B cell (primary cell): ENCODE results near the gene TMEM156. TPM values are rescaled to one million over a fixed set of nuclear protein-coding genes. Genes with fewer than 3 reads are reported as not detected.

ENCODE experiments used
- ATAC-seq: fragments of 200-7000 bp; cut with Tn5 transposase; one replicate; pipeline ENCODE4 v1.10.0; 2021; ENCODE audit warnings: low read depth, mild to moderate bottlenecking, moderate number of reproducible peaks, moderate library complexity
- CTCF ChIA-PET: fragments of 350-600 bp; sonication (Branson Sonifier 250); formaldehyde crosslinking; loops from one replicate; lab custom pipeline; 2021; ENCODE audit warnings: antibody characterized with exemption, inconsistent platforms; lab: Charles Lee
- POLR2A ChIA-PET: fragments of 350-600 bp; sonication (Branson Sonifier 250); formaldehyde crosslinking; loops from one replicate; lab custom pipeline; 2021; ENCODE audit warnings: antibody characterized with exemption; lab: Charles Lee
- DNase-seq: peaks from one replicate; pipeline ENCODE4 v3.0.0; 2013
- H2AFZ ChIP-seq: 2 replicates; pipeline ENCODE4 v1.6.1; 2012; ENCODE audit warnings: mild to moderate bottlenecking, low read depth, low read length; ENCODE audit not compliant: insufficient read depth, poor library complexity, severe bottlenecking
- H3K27ac ChIP-seq, 2 donors: 1 replicate in 1 of 2; 2 replicates in 1 of 2; pipeline ENCODE4 v1.5.1; 2012 to 2013; ENCODE audit warnings: low read length in 2 of 2, mild to moderate bottlenecking in 2 of 2, moderate library complexity in 1 of 2
- H3K27me3 ChIP-seq, 4 experiments: fragments of 200-600 bp in 1 of 4; sonication (generic) in 1 of 4; replicated peaks in 1 of 4; 1 replicate in 2 of 4; 2 replicates in 2 of 4; pipeline versions ENCODE4 v1.6.1 to v1.7.0; 2013 to 2016; ENCODE audit warnings: low read length in 3 of 4, mild to moderate bottlenecking in 2 of 4, mixed read lengths in 1 of 4, moderate library complexity in 1 of 4; ENCODE audit not compliant: insufficient read depth in 4 of 4, control insufficient read depth in 3 of 4; ENCODE audit errors: control extremely low read depth in 1 of 4
- H3K36me3 ChIP-seq, 2 experiments: replicated peaks in 1 of 2; 1 replicate in 1 of 2; 2 replicates in 1 of 2; pipeline versions ENCODE4 v1.6.1 to v1.7.1; 2013; ENCODE audit warnings: low read length in 1 of 2; ENCODE audit not compliant: insufficient read depth in 2 of 2, control insufficient read depth in 1 of 2; ENCODE audit errors: control extremely low read depth in 1 of 2, extremely low read depth in 1 of 2
- H3K4me1 ChIP-seq, 2 donors: fragments of 200-600 bp in 1 of 2; sonication (generic) in 1 of 2; 1 replicate in 1 of 2; 2 replicates in 1 of 2; pipeline versions ENCODE4 v1.5.1 to v1.6.1; 2013 to 2017; ENCODE audit warnings: low read length in 2 of 2; ENCODE audit not compliant: control insufficient read depth in 2 of 2, insufficient read depth in 2 of 2
- H3K4me2 ChIP-seq: replicated peaks from 2 replicates; pipeline ENCODE3; 2012; ENCODE audit warnings: mild to moderate bottlenecking, low read depth, low read length; ENCODE audit not compliant: poor library complexity, severe bottlenecking
- H3K4me3 ChIP-seq, 5 experiments: fragments of 200-600 bp in 1 of 5; sonication (generic) in 1 of 5; 1 replicate in 3 of 5; 2 replicates in 2 of 5; pipeline versions ENCODE4 v1.5.1 to v1.7.0; 2011 to 2016; ENCODE audit warnings: low read length in 4 of 5, mild to moderate bottlenecking in 4 of 5, low read depth in 2 of 5, control low read depth in 1 of 5, moderate library complexity in 1 of 5; ENCODE audit not compliant: insufficient read depth in 1 of 5; ENCODE audit errors: control extremely low read depth in 1 of 5, extremely low read depth in 1 of 5
- H3K79me2 ChIP-seq: fragments of 200-600 bp; sonication (generic); one replicate; pipeline ENCODE4 v1.6.0; 2016; ENCODE audit warnings: low read length; ENCODE audit not compliant: control insufficient read depth, insufficient read depth
- H3K9ac ChIP-seq: fragments of 200-600 bp; sonication (generic); 2 replicates; pipeline ENCODE4 v1.6.1; 2017; ENCODE audit warnings: mild to moderate bottlenecking, low read length, moderate library complexity
- H3K9me3 ChIP-seq, 3 donors: one replicate each; pipeline versions ENCODE4 v1.6.1 to v1.7.1; 2013; ENCODE audit warnings: low read length in 2 of 3; ENCODE audit not compliant: control insufficient read depth in 2 of 3, insufficient read depth in 1 of 3; ENCODE audit errors: control extremely low read depth in 1 of 3
- H4K20me1 ChIP-seq: 2 replicates; pipeline ENCODE4 v1.6.0; 2012; ENCODE audit warnings: mild to moderate bottlenecking, low read length; ENCODE audit not compliant: insufficient read depth, control insufficient read depth, poor library complexity, severe bottlenecking
- H3K27ac Mint-ChIP-seq: one replicate; pipeline ENCODE4 v1.8.0; 2021; ENCODE audit warnings: mixed read lengths
- H3K27me3 Mint-ChIP-seq: one replicate; pipeline ENCODE4 v1.8.0; 2021; ENCODE audit warnings: mixed read lengths
- H3K4me1 Mint-ChIP-seq: one replicate; pipeline ENCODE4 v1.8.0; 2021; ENCODE audit warnings: mixed read lengths
- H3K4me3 Mint-ChIP-seq: one replicate; pipeline ENCODE4 v1.8.0; 2021; ENCODE audit warnings: mixed read lengths
- H3K9me3 Mint-ChIP-seq: one replicate; pipeline ENCODE4 v1.8.0; 2022; ENCODE audit warnings: mixed read lengths; ENCODE audit not compliant: insufficient read depth
- CTCF ChIP-seq: fragments of 200-600 bp; IDR thresholded peaks from one replicate; pipeline ENCODE4 v1.8.0; 2022; ENCODE audit warnings: antibody characterized with exemption, mild to moderate bottlenecking
- EZH2 ChIP-seq: IDR thresholded peaks from 2 replicates; pipeline ENCODE4 v1.6.1; 2012; ENCODE audit warnings: borderline replicate concordance, low read depth, mild to moderate bottlenecking, moderate library complexity, low read length; ENCODE audit not compliant: insufficient read depth, poor library complexity, severe bottlenecking
- WGBS: methylation state at CpG from one replicate; pipeline ENCODE4 v1.1.5; 2013; ENCODE audit warnings: missing lambda C conversion rate; ENCODE audit not compliant: insufficient coverage; 5-methylcytosine and 5-hydroxymethylcytosine counted together
- intact Hi-C: fragments of 100-400 bp; cut with micrococcal nuclease; formaldehyde crosslinking; loops from one replicate; pipeline ENCODE4 v1.10.0; 2022
- polyA plus RNA-seq: library from polyadenylated mRNA; depleted of rRNA; stranded (reverse); fragments of >200 nt; gene quantifications from 2 replicates; pipeline ENCODE4 v1.2.3, GENCODE V29; 2012
- total RNA-seq, 2 donors: library from RNA; stranded (reverse); fragments of 120-200 nt in 1 of 2; gene quantifications; 1 replicate in 1 of 2; 2 replicates in 1 of 2; pipeline versions ENCODE4 v1.2.3 to v1.2.4, GENCODE V29; 2013 to 2022

The TMEM156 gene
- total and polyA plus RNA-seq, 2 donors (not counting 1 experiment from before 2014, with no cell fraction given): 58.4 to 59.9 TPM

- H2AFZ ChIP-seq: no peak overlapping the region
- intact Hi-C loops: loop anchor here (2.0 kb wide), 2 partner anchors 39 to 57 kb away; no protein-coding TSS in a partner anchor
- peaks cover 11 to 51% of the 10 kb centered on the region in 2 experiments for H3K36me3 ChIP-seq
- H3K27ac ChIP-seq: peak overlapping the region; percentile 39 to 68
- peaks cover 35 to 37% of the 10 kb centered on the region in 2 donors for H3K4me1 ChIP-seq
- Mint-ChIP-seq H3K4me3 (peak overlapping the region; percentile 13), H3K27ac (peak overlapping the region; percentile 85), H3K9me3 (no peaks in the 10 kb centered on the region), H3K27me3 (no peaks in the 10 kb centered on the region), H3K4me1 (peaks cover 56% of the 10 kb centered on the region)
- no peaks in the 10 kb centered on the region for H3K9me3 ChIP-seq
- peak overlapping the region; percentile 2 for H3K9ac ChIP-seq
- ATAC-seq (no peak), DNase-seq (no peak)
- ChIA-PET POLR2A (interaction anchor here (0.6 to 1.5 kb wide), 4 partner anchors 11 to 155 kb away, joined by 3 to 4 read pairs (median 4); partner anchors contain the start of gene TMEM156), CTCF (interaction anchor here (0.6 to 3.2 kb wide), 3 partner anchors 41 to 179 kb away, joined by 3 to 22 read pairs (median 4); no protein-coding TSS in a partner anchor)
- no peaks in the 10 kb centered on the region for H4K20me1 ChIP-seq
- H3K4me2 ChIP-seq: peak overlapping the region; percentile 43
- H3K27me3 ChIP-seq: no peaks in the 10 kb centered on the region
- peaks cover 13% of the 10 kb centered on the region for H3K79me2 ChIP-seq
- peak overlapping the region in 1 of 5 experiments; percentile 3 for H3K4me3 ChIP-seq
- no peak for TF ChIP-seq CTCF
- no peak for TF ChIP-seq EZH2
Measured at GRCh38 chr4:38987491-38987890, 44.7 kb downstream of the TMEM156 start.

DNA sequence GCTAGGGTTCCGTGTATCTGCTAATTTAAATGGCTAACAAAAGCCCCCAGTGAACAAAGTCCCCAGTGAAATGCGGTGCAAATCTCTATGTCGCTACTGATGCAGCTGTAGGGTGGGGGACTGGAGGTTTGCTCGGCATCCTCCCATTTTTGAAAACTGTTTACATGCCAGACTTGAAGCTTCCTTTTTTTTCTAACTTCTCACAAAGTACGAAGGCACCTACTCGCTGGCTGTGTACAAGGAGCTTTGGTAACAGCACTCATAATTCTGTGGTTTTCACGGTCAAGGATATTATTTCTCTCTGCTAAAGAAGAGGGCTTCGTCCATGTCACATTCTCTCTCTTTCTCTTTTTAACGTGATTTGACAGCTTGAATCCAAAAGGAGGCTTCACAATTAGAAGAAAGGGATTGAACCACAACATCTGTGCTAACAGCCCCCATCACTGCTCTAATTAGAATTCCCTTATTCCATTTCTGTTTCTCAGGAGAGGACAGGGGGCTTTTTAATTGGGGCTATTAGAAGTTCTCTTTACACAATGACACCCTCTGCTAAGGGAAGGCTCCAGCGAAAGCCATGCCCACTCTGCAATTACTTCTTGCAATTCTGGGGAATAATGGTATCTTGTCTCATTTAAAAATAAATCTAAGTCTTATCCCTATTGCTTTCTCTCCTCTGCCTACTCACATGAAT, 46.7 kb downstream of the TMEM156 start:
- H2AFZ ChIP-seq: peak overlapping the region; percentile 59
- H3K9ac ChIP-seq: peak overlapping the region; percentile 56
- peaks cover 35 to 37% of the 10 kb centered on the region in 2 donors for H3K4me1 ChIP-seq
- ATAC-seq (peak; percentile 79), DNase-seq (peak; percentile 58)
- Mint-ChIP-seq H3K4me1 (peaks cover 59% of the 10 kb centered on the region), H3K27ac (peak overlapping the region; percentile 94), H3K9me3 (no peaks in the 10 kb centered on the region), H3K4me3 (peak overlapping the region; percentile 77), H3K27me3 (no peaks in the 10 kb centered on the region)
- H3K4me2 ChIP-seq: peak overlapping the region; percentile 60
- H3K27ac ChIP-seq: peak overlapping the region; percentile 66 to 86
- ChIA-PET CTCF (interaction anchor here (0.6 to 3.2 kb wide), 15 partner anchors 42 to 453 kb away, joined by 3 to 22 read pairs (median 5); partner anchors contain the start of genes TLR10 and TMEM156), POLR2A (interaction anchor here (0.6 to 1.2 kb wide), 8 partner anchors 15 to 127 kb away, joined by 3 to 7 read pairs (median 4); no protein-coding TSS in a partner anchor)
- H3K4me3 ChIP-seq: peak overlapping the region in 3 of 5 experiments; percentile 8 to 31 (median 27)
- no peaks in the 10 kb centered on the region for H4K20me1 ChIP-seq
- H3K79me2 ChIP-seq: peaks cover 13% of the 10 kb centered on the region
- intact Hi-C loops: loop anchor here (1.0 to 2.0 kb wide), 3 partner anchors 41 to 59 kb away; partner anchors contain the start of gene TMEM156
- H3K27me3 ChIP-seq: no peaks in the 10 kb centered on the region
- no peaks in the 10 kb centered on the region for H3K9me3 ChIP-seq
- TF ChIP-seq EZH2 (no peak), CTCF (no peak)
- H3K36me3 ChIP-seq: peaks cover 15 to 58% of the 10 kb centered on the region in 2 experiments
- WGBS: 0% methylated on average over 2 of the region's 10 CpGs
